ENCODE measurements around the gene PPP1R12B. TPM values are rescaled to one million over a fixed set of nuclear protein-coding genes. Genes with fewer than 3 reads are reported as not detected.

Gene PPP1R12B
- total RNA-seq, result 10 to 100 TPM; 24.3 to 40.9 (median 27.0) TPM
- 17.7 TPM for total RNA-seq (2013)
- total RNA-seq, result 6.8 to 61.6 (median 30.6) reads per million in 29 experiments

GRCh38 chr1:202348509-202349205 is at the start of gene PPP1R12B:
Gene PPP1R12B (plus strand): TSS chr1:202348699. CDS start chr1:202348852, 153 bp downstream.
- no peaks in the 10 kb centered on the region for H3K27me3 Mint-ChIP-seq
- ChIA-PET POLR2A (no interaction called here), CTCF (interaction anchor here in 1 of 2 donors (0.6 to 2.1 kb wide), 3 partner anchors 42 to 1518 kb away, joined by 3 to 6 read pairs (median 5); no protein-coding TSS in a partner anchor)
- WGBS (ENCODE audit: insufficient coverage), result under 1% methylated on average over 60 of the region's 60 CpGs
- H3K4me3 ChIP-seq (ENCODE audit: control insufficient read depth in 1 of 2, extremely low read depth in 1 of 2, low read length in 1 of 2), result peak within 1 kb of the TSS; percentile 80 to 91
- peaks cover 2 to 8% of the 10 kb centered on the region in 2 experiments for H3K4me1 ChIP-seq (ENCODE audit: control insufficient read depth in 1 of 2, extremely low read depth in 1 of 2, insufficient read depth in 2 of 2, low read length in 2 of 2)
- peak within 1 kb of the TSS; percentile 90 to 95 for H3K27ac Mint-ChIP-seq
- peak within 1 kb of the TSS; percentile 47 for H3K27ac ChIP-seq (ENCODE audit: low read length)
- no peaks in the 10 kb centered on the region for H3K9me3 ChIP-seq
- no peaks in the 10 kb centered on the region for H3K36me3 ChIP-seq (ENCODE audit: control insufficient read depth in 2 of 2, extremely low read depth in 1 of 2, insufficient read depth in 1 of 2, low read length in 1 of 2)
- H3K36me3 Mint-ChIP-seq, result no peaks in the 10 kb centered on the region
- DNase-seq, result peak; percentile 88 to 97 (median 94)
- H3K27me3 ChIP-seq (replicated peaks in 1 of 2; ENCODE audit: control insufficient read depth in 2 of 2, extremely low read depth in 1 of 2, insufficient read depth in 2 of 2, low read length in 1 of 2), result no peaks in the 10 kb centered on the region
- peak within 1 kb of the TSS; percentile 83 to 87 (median 86) for H3K4me3 Mint-ChIP-seq
- no peaks in the 10 kb centered on the region for H3K9me3 Mint-ChIP-seq
- H3K4me1 Mint-ChIP-seq, result peaks cover 31 to 53% (median 34%) of the 10 kb centered on the region in 3 donors
- peak; percentile 96 to 99 (median 98) for ATAC-seq (replicated peaks in 1 of 4)

- Histone ChIP-seq H3K4me3 (ENCODE audit: control insufficient read depth in 1 of 2, extremely low read depth in 1 of 2, low read length in 1 of 2) (no peak overlapping the region), H3K4me1 (ENCODE audit: control insufficient read depth in 1 of 2, extremely low read depth in 1 of 2, insufficient read depth in 2 of 2, low read length in 2 of 2) (no peaks in the 10 kb centered on the region), H3K27ac (ENCODE audit: low read length) (no peak overlapping the region), H3K9me3 (no peaks in the 10 kb centered on the region), H3K27me3 (replicated peaks in 1 of 2; ENCODE audit: control insufficient read depth in 2 of 2, extremely low read depth in 1 of 2, insufficient read depth in 2 of 2, low read length in 1 of 2) (peaks cover 0 to 6% of the 10 kb centered on the region in 2 experiments), H3K36me3 (ENCODE audit: control insufficient read depth in 2 of 2, extremely low read depth in 1 of 2, insufficient read depth in 1 of 2, low read length in 1 of 2) (no peaks in the 10 kb centered on the region)
- no peak for DNase-seq
- no peak for ATAC-seq (replicated peaks in 1 of 4)
- no peak overlapping the region for H3K27ac Mint-ChIP-seq
- WGBS (ENCODE audit: insufficient coverage), result 90% methylated on average over 2 of the region's 9 CpGs
- ChIA-PET CTCF (no interaction called here), POLR2A (no interaction called here)
- H3K27me3 Mint-ChIP-seq, result peaks cover 0 to 2% of the 10 kb centered on the region in 2 donors
- H3K4me1 Mint-ChIP-seq, result peaks cover 0 to 4% (median 0%) of the 10 kb centered on the region in 3 donors
- H3K4me3 Mint-ChIP-seq, result no peak overlapping the region
- peaks cover 3% of the 10 kb centered on the region for H3K36me3 Mint-ChIP-seq
- H3K9me3 Mint-ChIP-seq, result no peaks in the 10 kb centered on the region
Observed at GRCh38 chr1:202302166-202302565, 46.3 kb upstream of the PPP1R12B start.

GRCh38 chr1:202304375-202304774 is 44.1 kb upstream of the PPP1R12B start:
- H3K27ac Mint-ChIP-seq, result no peak overlapping the region
- Histone ChIP-seq H3K4me1 (ENCODE audit: control insufficient read depth in 1 of 2, extremely low read depth in 1 of 2, insufficient read depth in 2 of 2, low read length in 2 of 2) (no peaks in the 10 kb centered on the region), H3K27me3 (replicated peaks in 1 of 2; ENCODE audit: control insufficient read depth in 2 of 2, extremely low read depth in 1 of 2, insufficient read depth in 2 of 2, low read length in 1 of 2) (peaks cover 0 to 6% of the 10 kb centered on the region in 2 experiments), H3K9me3 (no peaks in the 10 kb centered on the region), H3K36me3 (ENCODE audit: control insufficient read depth in 2 of 2, extremely low read depth in 1 of 2, insufficient read depth in 1 of 2, low read length in 1 of 2) (no peaks in the 10 kb centered on the region), H3K27ac (ENCODE audit: low read length) (no peak overlapping the region), H3K4me3 (ENCODE audit: control insufficient read depth in 1 of 2, extremely low read depth in 1 of 2, low read length in 1 of 2) (no peak overlapping the region)
- ChIA-PET POLR2A (no interaction called here), CTCF (interaction anchor here in 1 of 2 donors (0.5 kb wide), 1 partner anchor 31 kb away, joined by 3 read pairs; no protein-coding TSS in a partner anchor)
- 84% methylated on average over 9 of the region's 9 CpGs for WGBS (ENCODE audit: insufficient coverage)
- H3K9me3 Mint-ChIP-seq, result no peaks in the 10 kb centered on the region
- no peak for DNase-seq
- H3K27me3 Mint-ChIP-seq, result peaks cover 0 to 2% of the 10 kb centered on the region in 2 donors
- no peak for ATAC-seq (replicated peaks in 1 of 4)
- H3K4me1 Mint-ChIP-seq, result peaks cover 0 to 4% (median 0%) of the 10 kb centered on the region in 3 donors
- peaks cover 3% of the 10 kb centered on the region for H3K36me3 Mint-ChIP-seq
- H3K4me3 Mint-ChIP-seq, result no peak overlapping the region

GRCh38 chr1:202305168-202305567 is 43.3 kb upstream of the PPP1R12B start:
- no peaks in the 10 kb centered on the region for H3K9me3 ChIP-seq
- H3K4me1 ChIP-seq (ENCODE audit: control insufficient read depth in 1 of 2, extremely low read depth in 1 of 2, insufficient read depth in 2 of 2, low read length in 2 of 2), result no peaks in the 10 kb centered on the region
- ChIA-PET CTCF (interaction anchor here in 1 of 2 donors (0.6 kb wide), 1 partner anchor 132 kb away, joined by 3 read pairs; no protein-coding TSS in a partner anchor), POLR2A (no interaction called here)
- no peak overlapping the region for H3K4me3 ChIP-seq (ENCODE audit: control insufficient read depth in 1 of 2, extremely low read depth in 1 of 2, low read length in 1 of 2)
- no peak for DNase-seq
- H3K9me3 Mint-ChIP-seq, result no peaks in the 10 kb centered on the region
- H3K36me3 Mint-ChIP-seq, result peaks cover 3% of the 10 kb centered on the region
- peaks cover 0 to 4% (median 0%) of the 10 kb centered on the region in 3 donors for H3K4me1 Mint-ChIP-seq
- no peak overlapping the region for H3K27ac Mint-ChIP-seq
- WGBS (ENCODE audit: insufficient coverage), result no CpG with 5 or more reads among the region's 1 CpG
- H3K27me3 Mint-ChIP-seq, result peaks cover 0 to 2% of the 10 kb centered on the region in 2 donors
- ATAC-seq (replicated peaks in 1 of 4), result no peak
- no peak overlapping the region for H3K4me3 Mint-ChIP-seq
- no peaks in the 10 kb centered on the region for H3K36me3 ChIP-seq (ENCODE audit: control insufficient read depth in 2 of 2, extremely low read depth in 1 of 2, insufficient read depth in 1 of 2, low read length in 1 of 2)
- H3K27ac ChIP-seq (ENCODE audit: low read length), result no peak overlapping the region
- H3K27me3 ChIP-seq (replicated peaks in 1 of 2; ENCODE audit: control insufficient read depth in 2 of 2, extremely low read depth in 1 of 2, insufficient read depth in 2 of 2, low read length in 1 of 2), result peaks cover 0 to 6% of the 10 kb centered on the region in 2 experiments

GRCh38 chr1:202306535-202307345 is 41.8 kb upstream of the PPP1R12B start:
- Mint-ChIP-seq H3K27ac (no peak overlapping the region), H3K4me1 (peaks cover 0 to 4% (median 0%) of the 10 kb centered on the region in 3 donors), H3K9me3 (no peaks in the 10 kb centered on the region), H3K27me3 (peaks cover 3 to 5% of the 10 kb centered on the region in 2 donors), H3K36me3 (peaks cover 3% of the 10 kb centered on the region), H3K4me3 (no peak overlapping the region)
- H3K9me3 ChIP-seq, result no peaks in the 10 kb centered on the region
- no peak overlapping the region for H3K27ac ChIP-seq (ENCODE audit: low read length)
- peaks cover 0 to 2% of the 10 kb centered on the region in 2 experiments for H3K4me1 ChIP-seq (ENCODE audit: control insufficient read depth in 1 of 2, extremely low read depth in 1 of 2, insufficient read depth in 2 of 2, low read length in 2 of 2)
- no peak for ATAC-seq (replicated peaks in 1 of 4)
- DNase-seq, result no peak
- no peak overlapping the region for H3K4me3 ChIP-seq (ENCODE audit: control insufficient read depth in 1 of 2, extremely low read depth in 1 of 2, low read length in 1 of 2)
- 69% methylated on average over 6 of the region's 9 CpGs for WGBS (ENCODE audit: insufficient coverage)
- ChIA-PET POLR2A (no interaction called here), CTCF (no interaction called here)
- H3K36me3 ChIP-seq (ENCODE audit: control insufficient read depth in 2 of 2, extremely low read depth in 1 of 2, insufficient read depth in 1 of 2, low read length in 1 of 2), result no peaks in the 10 kb centered on the region
- peaks cover 0 to 7% of the 10 kb centered on the region in 2 experiments for H3K27me3 ChIP-seq (replicated peaks in 1 of 2; ENCODE audit: control insufficient read depth in 2 of 2, extremely low read depth in 1 of 2, insufficient read depth in 2 of 2, low read length in 1 of 2)

- ATAC-seq (replicated peaks in 1 of 4), result no peak
Observed at GRCh38 chr1:202310071-202310725, 38.3 kb upstream of the PPP1R12B start.

More at GRCh38 chr1:202310071-202310725, 38.3 kb upstream of the PPP1R12B start:
- no peak for DNase-seq
- H3K9me3 ChIP-seq, result no peaks in the 10 kb centered on the region
- peaks cover 0 to 7% of the 10 kb centered on the region in 2 experiments for H3K4me1 ChIP-seq (ENCODE audit: control insufficient read depth in 1 of 2, extremely low read depth in 1 of 2, insufficient read depth in 2 of 2, low read length in 2 of 2)
- H3K27me3 ChIP-seq (replicated peaks in 1 of 2; ENCODE audit: control insufficient read depth in 2 of 2, extremely low read depth in 1 of 2, insufficient read depth in 2 of 2, low read length in 1 of 2), result peaks cover 0 to 13% of the 10 kb centered on the region in 2 experiments
- no peak overlapping the region for H3K4me3 Mint-ChIP-seq
- ChIA-PET POLR2A (no interaction called here), CTCF (no interaction called here)
- peaks cover 7% of the 10 kb centered on the region in 2 donors for H3K27me3 Mint-ChIP-seq
- H3K9me3 Mint-ChIP-seq, result no peaks in the 10 kb centered on the region
- no peak overlapping the region for H3K27ac Mint-ChIP-seq
- no peak overlapping the region for H3K27ac ChIP-seq (ENCODE audit: low read length)
- peaks cover 0 to 1% (median 0%) of the 10 kb centered on the region in 3 donors for H3K4me1 Mint-ChIP-seq
- H3K4me3 ChIP-seq (ENCODE audit: control insufficient read depth in 1 of 2, extremely low read depth in 1 of 2, low read length in 1 of 2), result no peak overlapping the region
- no peaks in the 10 kb centered on the region for H3K36me3 ChIP-seq (ENCODE audit: control insufficient read depth in 2 of 2, extremely low read depth in 1 of 2, insufficient read depth in 1 of 2, low read length in 1 of 2)
- H3K36me3 Mint-ChIP-seq, result no peaks in the 10 kb centered on the region

Measured in T-cell (primary cell).